ENCODE data around the gene KCNQ2.
A peak's percentile ranks its signal among the peaks of the same experiment; 100 is the strongest.

DNA sequence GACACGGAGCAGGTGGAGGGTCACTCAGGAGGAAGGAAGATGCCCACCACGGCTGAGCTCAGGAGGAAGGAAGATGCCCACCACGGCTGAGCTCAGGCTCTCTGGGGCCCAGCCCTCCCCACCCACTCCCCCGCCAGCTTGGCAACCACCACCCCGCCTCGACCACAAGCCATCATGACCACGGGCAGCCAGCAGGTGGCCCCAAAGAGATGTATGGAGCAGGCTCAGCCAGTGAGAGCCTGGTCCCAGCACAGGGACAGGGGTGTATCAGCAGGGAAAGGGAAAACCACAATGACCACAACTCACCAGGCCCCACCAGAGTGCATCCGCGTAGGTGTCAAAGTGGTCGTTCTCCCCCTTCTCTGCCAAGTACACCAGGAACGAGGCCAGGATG, 30.4 kb downstream of the KCNQ2 start:
- TF ChIP-seq, protein P1, sequence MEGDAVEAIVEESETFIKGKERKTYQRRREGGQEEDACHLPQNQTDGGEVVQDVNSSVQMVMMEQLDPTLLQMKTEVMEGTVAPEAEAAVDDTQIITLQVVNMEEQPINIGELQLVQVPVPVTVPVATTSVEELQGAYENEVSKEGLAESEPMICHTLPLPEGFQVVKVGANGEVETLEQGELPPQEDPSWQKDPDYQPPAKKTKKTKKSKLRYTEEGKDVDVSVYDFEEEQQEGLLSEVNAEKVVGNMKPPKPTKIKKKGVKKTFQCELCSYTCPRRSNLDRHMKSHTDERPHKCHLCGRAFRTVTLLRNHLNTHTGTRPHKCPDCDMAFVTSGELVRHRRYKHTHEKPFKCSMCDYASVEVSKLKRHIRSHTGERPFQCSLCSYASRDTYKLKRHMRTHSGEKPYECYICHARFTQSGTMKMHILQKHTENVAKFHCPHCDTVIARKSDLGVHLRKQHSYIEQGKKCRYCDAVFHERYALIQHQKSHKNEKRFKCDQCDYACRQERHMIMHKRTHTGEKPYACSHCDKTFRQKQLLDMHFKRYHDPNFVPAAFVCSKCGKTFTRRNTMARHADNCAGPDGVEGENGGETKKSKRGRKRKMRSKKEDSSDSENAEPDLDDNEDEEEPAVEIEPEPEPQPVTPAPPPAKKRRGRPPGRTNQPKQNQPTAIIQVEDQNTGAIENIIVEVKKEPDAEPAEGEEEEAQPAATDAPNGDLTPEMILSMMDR (IDR thresholded peaks at IDR 0.05; ENCODE audit: low read length): peak; percentile 20; the same call in 1 of the 2 replicates
- TF ChIP-seq EZH2 (IDR thresholded peaks at IDR 0.05; ENCODE audit: borderline replicate concordance, low read length): no peak
